ENCODE results near the gene SLC12A8. TPM values are rescaled to one million over a fixed set of nuclear protein-coding genes. Genes with fewer than 3 reads are reported as not detected.

SLC12A8 gene
- total and polyA plus RNA-seq, 3 donors from 2014 or later: 10.3 to 21.0 (median 12.3) TPM

DNA sequence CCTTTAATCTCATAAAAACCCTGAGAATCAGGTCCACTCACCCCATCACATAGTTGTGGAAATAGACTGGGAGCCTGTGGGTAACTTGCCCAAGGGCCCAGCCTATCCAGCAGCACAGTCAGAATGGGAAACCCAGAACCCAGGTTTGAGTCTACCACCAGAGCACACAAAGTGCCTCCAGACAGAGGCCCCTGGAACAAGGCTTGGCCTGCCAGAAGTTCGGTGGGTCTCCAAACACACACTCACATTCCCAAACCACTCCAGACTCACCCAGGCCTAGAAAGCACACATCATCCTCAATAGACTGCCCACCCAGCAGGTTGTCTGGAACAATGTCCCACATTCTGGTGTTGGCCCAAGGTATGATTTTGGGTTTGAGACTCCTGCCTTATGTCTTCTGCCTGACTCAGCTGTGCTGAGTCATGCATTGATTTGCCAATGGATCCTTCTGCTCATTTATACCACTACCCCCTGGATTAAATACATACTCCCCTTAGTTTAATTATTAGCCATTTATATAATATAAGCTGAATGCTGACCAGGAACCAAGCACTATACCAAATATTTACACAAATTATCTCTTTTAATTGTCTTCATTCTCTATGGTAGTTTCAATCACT lies 4.5 kb downstream of the SLC12A8 start:
- Histone ChIP-seq H3K27me3 (no peaks in the 10 kb centered on the region), H3K9me3 (no peaks in the 10 kb centered on the region), H3K4me1 (no peaks in the 10 kb centered on the region), H3K27ac (no peak overlapping the region), H3K4me3 (no peak overlapping the region), H3K36me3 (ENCODE audit: low read depth, missing control alignments) (no peaks in the 10 kb centered on the region)
- TF ChIP-seq POLR2A (IDR thresholded peaks at IDR 0.05): no peak
- TF ChIP-seq, protein P1, sequence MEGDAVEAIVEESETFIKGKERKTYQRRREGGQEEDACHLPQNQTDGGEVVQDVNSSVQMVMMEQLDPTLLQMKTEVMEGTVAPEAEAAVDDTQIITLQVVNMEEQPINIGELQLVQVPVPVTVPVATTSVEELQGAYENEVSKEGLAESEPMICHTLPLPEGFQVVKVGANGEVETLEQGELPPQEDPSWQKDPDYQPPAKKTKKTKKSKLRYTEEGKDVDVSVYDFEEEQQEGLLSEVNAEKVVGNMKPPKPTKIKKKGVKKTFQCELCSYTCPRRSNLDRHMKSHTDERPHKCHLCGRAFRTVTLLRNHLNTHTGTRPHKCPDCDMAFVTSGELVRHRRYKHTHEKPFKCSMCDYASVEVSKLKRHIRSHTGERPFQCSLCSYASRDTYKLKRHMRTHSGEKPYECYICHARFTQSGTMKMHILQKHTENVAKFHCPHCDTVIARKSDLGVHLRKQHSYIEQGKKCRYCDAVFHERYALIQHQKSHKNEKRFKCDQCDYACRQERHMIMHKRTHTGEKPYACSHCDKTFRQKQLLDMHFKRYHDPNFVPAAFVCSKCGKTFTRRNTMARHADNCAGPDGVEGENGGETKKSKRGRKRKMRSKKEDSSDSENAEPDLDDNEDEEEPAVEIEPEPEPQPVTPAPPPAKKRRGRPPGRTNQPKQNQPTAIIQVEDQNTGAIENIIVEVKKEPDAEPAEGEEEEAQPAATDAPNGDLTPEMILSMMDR (IDR thresholded peaks at IDR 0.05): no peak
- WGBS, 2 donors: 89 to 100% methylated on average over 1 of the region's 1 CpG
- DNase-seq: no peak
- intact Hi-C loops (cut with DNase I; ENCODE audit: low total_unique reads): no loop called here

DNA sequence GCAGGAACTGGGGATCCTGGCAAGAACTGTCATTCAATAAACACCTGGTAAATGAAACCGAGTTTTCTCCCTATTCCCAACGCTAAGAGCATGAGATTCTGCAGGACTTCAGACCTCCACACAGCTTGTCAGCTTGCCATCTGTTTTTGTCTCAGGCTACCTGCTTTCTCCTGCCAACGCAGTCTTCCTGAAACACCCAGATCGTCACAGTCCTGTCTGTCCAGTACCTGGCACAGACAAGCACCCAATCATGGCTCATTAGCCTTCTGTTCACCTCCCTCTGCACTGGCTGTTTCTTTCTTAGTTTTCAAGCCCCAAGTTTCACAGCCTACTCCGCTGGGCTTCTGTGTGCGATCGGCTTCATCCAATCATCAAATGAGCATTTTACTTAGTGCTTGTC lies 5.0 kb downstream of the SLC12A8 start:
- Histone ChIP-seq H3K4me1 (no peaks in the 10 kb centered on the region), H3K27me3 (no peaks in the 10 kb centered on the region), H3K36me3 (ENCODE audit: low read depth, missing control alignments) (no peaks in the 10 kb centered on the region), H3K9me3 (no peaks in the 10 kb centered on the region), H3K27ac (no peak overlapping the region), H3K4me3 (no peak overlapping the region)
- no peak for TF ChIP-seq POLR2A (IDR thresholded peaks at IDR 0.05)
- TF ChIP-seq, protein P1 (IDR thresholded peaks at IDR 0.05): no peak
- WGBS, 2 donors: 73 to 87% methylated on average over 7 of the region's 7 CpGs
- DNase-seq: no peak
- intact Hi-C loops (cut with DNase I; ENCODE audit: low total_unique reads): no loop called here

DNA sequence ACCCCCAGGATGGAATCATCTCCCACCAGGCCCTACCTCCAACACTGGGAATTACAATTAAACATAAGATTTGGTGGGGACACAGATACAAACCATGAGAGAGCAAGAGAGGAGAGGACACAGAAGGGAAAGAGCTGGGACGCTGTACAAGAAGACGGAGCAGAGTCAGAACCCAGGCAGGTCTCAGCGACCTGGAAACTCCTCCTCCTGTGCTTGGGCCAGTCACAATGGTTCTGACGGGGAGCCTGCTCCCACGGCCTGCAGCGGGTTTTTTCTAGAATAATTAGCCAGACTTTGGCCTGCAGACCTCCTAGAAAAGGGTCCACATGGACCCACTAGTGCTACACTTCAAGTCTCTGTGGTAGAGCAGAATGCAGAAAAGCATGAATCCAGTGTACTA lies 5.6 kb downstream of the SLC12A8 start:
- H3K36me3 ChIP-seq (ENCODE audit: low read depth, missing control alignments): no peaks in the 10 kb centered on the region
- H3K4me1 ChIP-seq: no peaks in the 10 kb centered on the region
- TF ChIP-seq, protein P1 (IDR thresholded peaks at IDR 0.05): no peak
- TF ChIP-seq POLR2A (IDR thresholded peaks at IDR 0.05): no peak
- WGBS, 2 donors: 77 to 85% methylated on average over 6 of the region's 6 CpGs
- intact Hi-C loops (cut with DNase I; ENCODE audit: low total_unique reads): no loop called here
- H3K4me3 ChIP-seq: no peak overlapping the region
- no peak overlapping the region for H3K27ac ChIP-seq
- no peaks in the 10 kb centered on the region for H3K9me3 ChIP-seq
- DNase-seq: no peak
- no peaks in the 10 kb centered on the region for H3K27me3 ChIP-seq

DNA sequence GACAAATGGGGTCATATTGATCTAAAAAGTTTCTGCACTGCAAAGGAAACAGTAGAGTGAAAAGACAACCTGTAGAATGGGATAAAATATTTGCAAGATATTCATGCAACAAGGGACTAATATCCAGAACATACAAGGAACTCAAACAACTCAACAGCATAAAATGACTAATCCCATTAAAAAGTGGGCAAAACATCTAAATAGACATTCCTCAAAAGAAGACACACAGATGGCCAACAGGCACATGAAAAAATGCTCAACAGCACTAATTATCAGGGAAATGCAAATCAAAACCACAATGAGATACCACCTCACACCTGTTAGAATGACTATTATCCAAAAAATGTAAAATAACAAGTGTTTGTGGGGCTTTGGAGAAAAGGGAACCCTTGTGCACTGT lies 8.8 kb downstream of the SLC12A8 start:
- Histone ChIP-seq H3K36me3 (ENCODE audit: low read depth, missing control alignments) (no peaks in the 10 kb centered on the region), H3K9me3 (no peaks in the 10 kb centered on the region), H3K4me1 (no peaks in the 10 kb centered on the region), H3K4me3 (no peak overlapping the region), H3K27me3 (no peaks in the 10 kb centered on the region), H3K27ac (no peak overlapping the region)
- intact Hi-C loops (cut with DNase I; ENCODE audit: low total_unique reads): no loop called here
- no peak for TF ChIP-seq POLR2A (IDR thresholded peaks at IDR 0.05)
- TF ChIP-seq, protein P1 (IDR thresholded peaks at IDR 0.05): no peak
- DNase-seq: no peak

DNA sequence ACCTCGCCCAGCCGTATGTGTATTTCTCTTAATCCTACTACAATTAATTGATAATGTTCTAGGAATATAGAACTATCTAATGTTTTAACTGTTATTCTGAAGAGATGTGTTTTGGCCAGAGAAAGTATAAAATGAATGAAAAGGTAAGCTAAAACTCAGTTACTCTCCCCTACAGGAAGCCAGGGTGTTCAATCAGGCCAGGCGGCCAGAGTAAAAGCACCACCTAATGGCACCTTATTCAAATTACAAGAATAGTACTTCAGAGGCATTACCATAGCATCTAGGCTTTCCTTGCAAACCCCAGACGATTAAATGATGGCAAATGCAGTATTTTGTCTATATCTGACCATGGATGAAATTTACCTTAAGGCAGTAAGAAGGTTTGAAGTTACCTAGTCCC lies 10.4 kb downstream of the SLC12A8 start:
- no peaks in the 10 kb centered on the region for H3K27me3 ChIP-seq
- H3K27ac ChIP-seq: no peak overlapping the region
- H3K4me1 ChIP-seq: no peaks in the 10 kb centered on the region
- no peak for DNase-seq
- 77 to 88% methylated on average over 4 of the region's 4 CpGs for WGBS, 2 donors
- TF ChIP-seq POLR2A (IDR thresholded peaks at IDR 0.05): no peak
- TF ChIP-seq, protein P1 (IDR thresholded peaks at IDR 0.05): no peak
- H3K9me3 ChIP-seq: no peaks in the 10 kb centered on the region
- intact Hi-C loops (cut with DNase I; ENCODE audit: low total_unique reads): no loop called here
- no peak overlapping the region for H3K4me3 ChIP-seq
- no peaks in the 10 kb centered on the region for H3K36me3 ChIP-seq (ENCODE audit: low read depth, missing control alignments)
